Fibroblast of skin of right biceps (primary cell): ENCODE results near the gene PLD6.

Experiments
- DNase-seq: peaks from one replicate; pipeline ENCODE4 v3.0.0-alpha.2; 2013

PLD6 gene

DNA sequence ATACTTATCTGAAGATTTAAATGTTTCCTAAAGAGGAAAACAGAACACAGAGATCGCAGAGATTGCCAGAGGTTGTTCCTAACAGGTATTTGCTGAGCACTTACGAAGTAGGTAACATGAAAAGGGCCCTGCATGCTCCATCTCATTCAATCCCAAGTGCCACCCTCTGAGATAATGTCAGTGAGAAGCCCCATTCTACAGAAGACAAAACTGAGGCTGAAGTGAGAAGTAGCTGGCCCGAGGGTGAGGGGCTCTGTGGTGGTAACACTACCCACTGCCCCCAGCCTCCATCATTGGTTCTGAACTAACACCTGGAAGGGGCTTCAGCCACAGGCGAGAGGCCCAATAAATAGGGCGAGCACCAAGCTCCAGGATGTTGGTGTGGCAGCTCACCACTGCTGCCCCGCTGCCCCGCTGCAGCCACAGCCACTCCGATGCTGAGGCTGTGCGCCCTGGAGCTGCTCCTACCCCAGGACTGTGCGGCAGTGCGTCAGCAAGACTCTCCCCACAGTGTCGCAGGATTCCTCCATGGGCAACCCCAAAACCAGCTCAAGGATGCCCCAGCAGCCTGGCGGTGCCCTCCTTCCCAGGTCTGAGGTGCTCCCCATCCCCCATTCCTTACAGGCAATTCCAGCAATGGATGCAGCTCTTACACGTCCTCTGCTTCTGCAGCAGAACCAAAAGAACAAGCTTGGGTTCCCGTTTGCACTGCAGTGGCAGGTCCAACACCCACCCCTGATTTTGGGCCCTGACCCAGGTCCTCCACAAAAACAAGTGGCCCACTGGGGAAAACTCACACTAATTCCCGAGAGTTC is 20.5 kb upstream of the PLD6 start:
- no peak for DNase-seq

- no peak for DNase-seq
These were observed 19.8 kb upstream of the PLD6 start for GRCh38 chr17:17225901-17226300.

DNA sequence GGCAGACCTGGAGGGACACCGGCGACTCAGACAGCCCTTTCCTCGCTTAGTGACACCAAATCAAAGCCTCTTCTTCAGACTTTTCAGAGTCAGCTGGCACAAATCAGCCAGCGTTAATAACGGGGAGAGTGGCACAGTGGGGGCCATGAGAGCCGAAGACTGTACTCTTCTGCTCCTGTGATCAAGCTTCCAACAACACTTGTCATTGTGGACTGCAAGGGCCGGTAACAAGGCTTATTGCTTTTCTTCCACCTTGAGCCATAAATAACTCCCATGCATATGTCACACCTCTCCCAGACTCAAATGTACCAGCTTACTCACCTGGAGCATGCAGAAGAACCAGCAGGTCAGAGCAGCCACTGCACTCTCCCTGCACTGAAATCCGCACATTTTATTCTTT is 18.0 kb upstream of the PLD6 start:
- DNase-seq, result no peak

DNA sequence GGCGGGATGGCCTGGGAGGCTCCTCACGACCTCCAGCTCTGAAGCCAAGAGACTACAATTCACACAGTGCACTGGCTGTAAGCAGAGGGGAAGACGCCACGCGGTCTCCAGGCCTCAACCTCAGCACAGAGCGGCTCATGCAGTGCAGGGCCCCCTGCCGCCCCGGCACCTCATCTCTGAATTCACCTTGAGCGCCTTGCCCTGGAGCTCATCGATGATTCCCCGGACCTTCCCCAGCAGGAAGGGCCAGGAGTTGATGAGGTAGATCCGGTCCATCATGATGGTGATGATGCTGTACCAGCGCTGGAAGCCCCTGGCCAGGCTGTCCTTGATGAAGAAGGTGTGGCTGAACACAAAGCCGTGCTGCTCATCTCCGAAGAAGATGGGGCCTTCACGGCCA is 17.6 kb upstream of the PLD6 start:
- no peak for DNase-seq

DNA sequence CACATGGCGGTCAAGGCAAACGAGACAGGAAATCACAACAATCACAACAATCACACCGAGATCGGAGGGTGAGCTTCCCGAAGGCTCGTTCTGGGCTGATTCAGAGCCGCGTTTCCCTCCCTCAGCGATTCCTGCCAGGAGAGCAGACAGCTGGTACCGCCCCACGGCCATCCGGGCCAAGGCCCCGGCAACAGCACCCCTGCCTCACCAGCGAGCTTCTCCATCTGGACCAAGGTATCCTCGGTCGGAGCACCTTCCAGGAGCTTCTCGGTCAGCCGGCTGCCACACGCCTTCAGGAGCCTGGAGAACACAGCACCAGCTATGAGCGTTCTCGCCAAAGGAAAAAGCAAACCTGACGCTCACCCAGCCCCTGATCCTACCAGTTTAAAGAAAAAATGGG is 15.2 kb upstream of the PLD6 start:
- DNase-seq, result no peak

DNA sequence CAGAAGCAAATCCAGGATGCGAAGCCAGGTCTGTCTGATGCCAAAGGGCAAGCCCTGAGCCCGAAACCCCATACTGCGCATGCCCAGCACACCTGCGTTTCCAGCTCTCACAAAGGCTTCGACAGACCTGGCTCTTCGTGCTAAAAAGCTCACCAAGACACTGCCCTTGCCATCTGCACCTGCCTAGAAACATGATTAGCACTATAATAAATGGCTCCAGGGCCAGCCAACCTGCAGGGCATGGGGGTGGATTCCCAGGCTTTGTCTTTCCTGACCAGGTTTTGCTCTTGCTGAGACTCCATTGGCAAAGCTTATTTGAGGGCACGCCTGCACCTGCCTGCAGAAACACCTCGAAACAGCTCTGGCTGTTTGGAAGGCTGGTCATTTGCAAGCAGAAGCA is 14.4 kb upstream of the PLD6 start:
- DNase-seq, result no peak

DNA sequence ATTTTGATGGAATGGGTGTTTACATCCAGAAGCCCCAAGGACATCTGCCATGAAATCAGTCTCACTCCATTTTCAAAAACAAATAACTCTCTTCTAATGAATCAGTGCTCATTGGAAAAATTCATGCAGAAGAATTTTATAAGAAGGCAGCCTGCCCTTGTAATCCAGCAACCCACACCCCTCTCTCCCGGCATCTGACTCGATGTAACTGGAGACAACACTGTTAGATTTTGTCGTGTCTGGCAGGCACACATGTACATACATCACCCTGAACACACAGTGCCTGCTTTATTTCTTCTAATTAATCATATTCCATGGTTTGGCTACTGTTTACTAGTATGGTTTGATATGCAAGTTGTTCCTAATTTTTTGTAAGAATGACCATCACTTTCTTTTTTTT is 11.9 kb upstream of the PLD6 start:
- no peak for DNase-seq

DNA sequence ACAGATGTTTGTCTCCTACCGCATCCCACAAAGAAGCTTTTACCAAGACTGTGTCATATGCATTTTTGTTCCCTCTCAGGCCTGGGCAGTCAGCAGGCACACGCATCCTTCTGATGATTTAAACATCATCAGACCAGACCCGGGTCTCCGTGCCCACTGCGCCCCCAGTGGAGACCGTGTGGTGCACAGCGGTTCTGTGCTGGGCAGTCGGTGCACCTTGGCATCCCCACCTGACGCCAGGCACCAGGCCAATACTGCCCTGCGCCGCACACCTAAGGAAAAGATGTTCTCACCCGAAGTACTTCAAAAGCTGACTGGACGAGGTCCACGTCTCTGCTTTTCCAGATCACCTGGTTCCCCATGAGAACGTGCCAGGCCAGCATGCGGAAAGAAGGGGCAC is 10.6 kb upstream of the PLD6 start:
- DNase-seq, result no peak

DNA sequence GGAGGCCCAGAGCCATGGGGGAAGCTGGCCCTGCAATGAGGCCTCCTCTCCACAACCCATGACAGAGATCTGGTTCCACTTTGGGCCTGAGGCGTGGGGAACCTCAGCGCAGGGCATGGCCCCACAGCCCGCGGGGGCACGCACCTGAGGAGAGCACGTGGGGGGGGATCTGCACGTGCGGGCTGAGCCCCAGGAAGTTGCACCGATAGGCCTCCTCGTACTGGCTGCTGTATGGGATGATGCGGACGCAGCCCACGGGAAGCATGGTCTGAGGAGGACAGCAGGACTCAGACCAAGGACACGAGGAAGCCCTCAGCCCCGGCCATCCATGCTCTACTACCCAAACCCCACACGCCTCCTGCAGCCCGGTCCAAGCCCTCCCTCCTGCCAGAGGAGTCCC is 10.1 kb upstream of the PLD6 start:
- no peak for DNase-seq

GRCh38 chr17:17215575-17215974 is 9.4 kb upstream of the PLD6 start:
- DNase-seq, result no peak

DNA sequence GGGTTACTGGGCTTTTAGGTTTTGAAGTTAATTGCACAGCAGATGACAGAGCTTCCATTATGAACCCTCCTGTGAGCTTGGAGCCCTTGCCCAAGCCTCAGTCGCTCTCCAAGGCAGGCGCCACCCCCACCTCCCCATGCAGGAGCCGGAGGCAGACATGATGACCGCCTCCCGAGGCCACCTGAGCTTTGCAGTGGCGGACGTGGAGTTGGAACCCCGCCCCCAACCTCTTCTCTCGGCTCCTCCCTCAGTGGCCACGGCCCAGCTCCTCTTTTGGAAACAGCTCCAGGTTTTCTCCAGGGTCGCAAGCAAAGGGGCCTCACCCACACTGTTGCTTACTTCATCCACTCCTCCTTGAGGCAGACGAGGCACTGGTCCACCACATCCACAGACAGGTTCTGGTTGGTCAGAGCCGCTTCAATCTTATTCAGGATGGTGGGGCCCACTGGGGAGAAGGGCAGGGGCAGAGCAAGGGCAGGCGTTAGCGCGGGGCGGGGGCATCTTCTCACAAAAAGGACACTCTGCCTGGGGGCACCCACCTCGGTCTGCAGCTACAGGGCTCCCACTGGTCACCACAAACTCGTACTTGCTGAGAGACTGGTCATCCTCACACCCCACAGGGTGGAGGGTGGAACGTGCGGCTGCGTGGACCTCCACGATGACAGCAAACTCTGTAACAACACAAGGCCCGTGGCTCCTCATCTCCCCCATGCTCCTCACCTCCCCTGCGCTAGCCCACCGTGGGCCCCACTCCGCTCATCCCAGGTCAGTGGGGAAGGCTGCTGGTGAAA is 8.7 kb upstream of the PLD6 start:
- no peak for DNase-seq

DNA sequence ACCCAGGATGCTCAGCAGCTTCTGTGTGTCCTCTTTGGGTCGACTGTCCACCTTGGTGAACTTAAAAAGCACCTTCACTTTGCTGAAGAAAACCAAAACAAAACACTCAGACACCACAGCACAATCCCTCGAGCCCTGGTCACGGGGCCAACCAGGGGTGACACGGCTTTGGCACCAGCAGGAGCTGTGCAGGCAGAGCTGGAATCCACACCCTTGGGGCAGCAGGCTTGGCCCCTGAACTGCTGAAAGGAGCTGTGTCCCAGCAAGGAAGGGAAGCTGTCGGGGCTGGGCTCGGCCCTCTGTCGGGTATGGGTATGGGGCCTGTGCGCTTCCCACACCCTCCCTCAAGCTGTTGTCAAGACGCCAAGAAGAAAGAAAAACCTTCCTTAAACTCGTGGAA is 7.6 kb upstream of the PLD6 start:
- DNase-seq, result no peak

- no peak for DNase-seq
These were observed 1.9 kb upstream of the PLD6 start for GRCh38 chr17:17207998-17208397.

- no peak for DNase-seq
These were observed 791 bp upstream of the PLD6 start for GRCh38 chr17:17206913-17207335.

DNA sequence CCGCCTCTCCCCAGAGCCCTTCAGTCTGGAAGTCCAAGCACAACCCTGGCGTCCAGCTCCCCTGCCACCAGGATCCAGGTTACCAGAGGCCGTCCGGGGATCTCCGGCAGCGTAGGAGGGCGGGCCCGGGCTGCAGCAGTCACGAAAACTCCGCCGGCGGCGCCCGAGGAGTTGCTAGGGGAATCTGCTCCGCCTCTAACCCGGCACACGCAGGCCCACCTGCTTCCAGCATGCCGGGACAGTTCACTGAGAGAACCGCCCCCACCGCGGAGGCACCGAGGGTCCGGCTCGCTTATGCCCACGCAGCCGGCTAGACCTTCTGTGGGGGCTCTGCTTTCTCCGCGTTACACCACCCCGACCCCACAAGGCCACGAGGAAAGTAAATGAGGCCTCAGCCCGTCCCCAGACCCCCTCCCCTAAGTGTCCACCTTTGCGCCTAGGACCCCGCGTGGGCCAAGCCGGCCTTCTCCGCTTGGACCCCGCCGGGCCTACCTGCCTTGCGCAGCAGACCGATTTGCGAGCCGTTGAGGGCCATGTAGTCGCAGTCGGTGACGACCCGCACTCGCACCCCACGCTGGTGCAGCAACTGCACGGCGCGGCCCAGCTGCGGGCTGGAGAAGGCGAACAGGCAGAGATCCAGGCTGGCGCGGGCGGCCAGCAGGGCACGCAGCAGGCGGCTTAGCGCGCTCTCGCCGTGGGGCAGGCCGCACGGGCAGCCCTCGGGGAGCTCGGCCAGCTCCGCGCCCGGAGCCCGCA is 587 bp downstream of the PLD6 start:
- peak; percentile 46 for DNase-seq

GRCh38 chr17:17204635-17205231 is 1.4 kb downstream of the PLD6 start:
- no peak for DNase-seq

GRCh38 chr17:17204041-17204591 is 2.0 kb downstream of the PLD6 start:
- DNase-seq, result no peak

DNA sequence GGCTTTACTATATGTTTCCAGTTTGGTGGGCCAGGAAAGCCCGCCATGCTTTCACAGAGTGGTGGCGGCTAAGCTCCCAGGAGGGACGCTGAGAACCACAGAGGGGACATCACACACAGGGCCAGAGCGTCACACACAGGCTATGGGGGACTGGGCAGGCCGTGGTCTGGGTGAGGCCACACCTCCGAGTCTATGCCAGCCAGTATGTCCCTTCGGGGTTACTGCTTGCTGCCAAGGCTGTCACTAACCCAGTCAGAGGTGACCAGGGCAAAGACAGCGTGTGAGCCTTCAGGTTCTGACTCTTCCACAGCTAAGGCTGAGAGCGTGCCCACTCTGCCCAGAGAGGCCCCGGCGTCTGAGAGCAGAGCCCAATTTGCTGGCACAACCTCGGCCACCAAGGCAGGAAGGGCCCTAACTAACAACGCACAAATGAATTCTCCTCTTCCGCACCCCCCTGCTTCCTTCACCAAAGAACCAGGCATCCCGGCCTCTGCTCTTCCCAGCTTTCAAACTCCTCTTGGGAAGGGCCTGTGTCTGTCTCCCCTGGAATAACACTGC is 2.9 kb downstream of the PLD6 start:
- DNase-seq, result no peak

GRCh38 chr17:17201907-17202306 is 4.2 kb downstream of the PLD6 start:
- DNase-seq, result no peak

GRCh38 chr17:17201271-17201670 is 4.9 kb downstream of the PLD6 start:
- no peak for DNase-seq

DNA sequence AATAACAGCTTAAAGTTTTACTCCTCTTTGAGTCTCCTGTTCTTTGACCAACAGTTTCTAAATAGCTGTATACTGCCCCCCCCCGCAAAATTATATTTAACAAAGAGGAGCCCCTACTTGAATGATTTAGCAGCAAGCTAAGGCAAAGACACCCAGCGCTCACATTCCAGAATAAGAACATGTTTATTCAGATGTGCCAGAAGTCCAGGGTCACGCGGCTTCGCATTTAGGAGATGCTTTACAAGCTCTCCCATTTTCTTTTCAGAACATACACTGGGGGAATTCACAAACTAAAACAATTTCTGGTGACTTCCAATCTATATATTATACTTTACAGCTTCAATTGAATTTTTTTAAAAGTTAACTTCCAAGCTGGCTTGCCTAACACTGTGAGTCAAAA is 5.3 kb downstream of the PLD6 start:
- DNase-seq, result no peak

DNA sequence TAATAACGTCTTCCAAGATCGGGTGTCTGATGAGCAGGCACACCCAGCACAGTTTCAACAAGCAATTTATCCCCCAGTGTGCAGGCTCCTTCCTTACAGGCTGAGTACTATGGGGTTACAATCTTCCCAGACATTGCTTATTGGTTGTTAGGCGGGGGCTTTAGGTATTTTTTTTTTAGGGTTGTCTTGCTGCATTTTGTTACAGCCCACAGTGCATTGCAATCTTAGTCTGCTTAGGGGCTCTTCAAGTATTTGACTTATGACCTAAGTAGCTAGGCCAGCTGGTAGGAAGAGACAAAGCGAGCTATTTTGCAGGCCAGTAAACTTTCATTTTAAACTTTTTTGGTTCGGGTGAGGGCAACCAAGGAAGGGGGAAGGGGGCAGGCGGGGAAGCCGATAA is 5.8 kb downstream of the PLD6 start:
- no peak for DNase-seq

GRCh38 chr17:17198281-17198680 is 7.9 kb downstream of the PLD6 start:
- DNase-seq, result no peak
